HG02970 (cell line): Measurements from ENCODE around the gene LYZL2.
"Not testable (repeated sequence)": the region's sequence is repeated elsewhere in the genome, so short reads cannot be mapped to it uniquely, and the experiment has no call there.

Experiments
- ATAC-seq: cut with Tn5 transposase; IDR thresholded peaks from one replicate; pipeline ENCODE4 v1.9.1; 2021; ENCODE audit warnings: mild to moderate bottlenecking, moderate library complexity, moderate number of reproducible peaks; ENCODE audit not compliant: unreplicated experiment, low FRiP score

LYZL2 gene

GRCh38 chr10:30629653-30630052 is at the start of gene LYZL2:
TSS of gene LYZL2 (minus strand) at chr10:30629753. CDS start at chr10:30626915, 2,838 bp downstream.
- ATAC-seq: no peak

DNA sequence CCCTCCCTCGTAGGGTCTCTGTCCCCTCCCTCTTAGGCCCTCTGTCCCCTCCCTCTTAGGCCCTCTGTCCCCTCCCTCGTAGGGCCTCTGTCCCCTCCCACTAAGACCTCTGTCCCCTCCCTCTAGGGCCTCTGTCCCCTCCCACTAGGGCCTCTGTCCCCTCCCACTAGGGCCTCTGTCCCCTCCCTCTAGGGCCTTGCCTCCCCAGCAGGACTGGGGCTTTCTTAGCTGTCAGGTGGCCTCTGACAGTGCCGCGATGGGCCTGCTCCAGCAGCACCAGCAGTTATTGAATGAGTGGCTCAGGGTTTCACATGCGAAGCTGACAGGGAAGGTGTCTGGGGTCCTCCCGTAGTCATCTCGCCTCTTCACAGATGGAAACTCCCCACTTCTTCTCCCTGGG is 48.1 kb upstream of the LYZL2 start:
- not testable (repeated sequence) for ATAC-seq

DNA sequence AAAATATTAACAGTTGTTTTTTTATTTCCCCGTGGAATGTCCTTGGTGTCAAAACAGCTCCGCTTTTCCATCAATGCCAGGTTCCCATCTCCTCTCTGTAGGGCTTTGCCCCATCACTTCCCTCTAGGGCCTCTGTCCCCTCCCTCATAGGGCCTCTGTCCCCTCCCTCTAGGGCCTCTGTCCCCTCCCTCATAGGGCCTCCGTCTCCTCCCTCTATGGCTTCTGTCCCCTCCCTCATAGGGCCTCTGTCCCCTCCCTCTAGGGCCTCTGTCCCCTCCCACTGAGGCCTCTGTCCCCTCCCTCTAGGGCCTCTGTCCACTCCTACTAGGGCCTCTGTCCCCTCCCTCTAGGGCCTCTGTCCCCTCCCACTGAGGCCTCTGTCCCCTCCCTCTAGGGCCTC is 47.6 kb upstream of the LYZL2 start:
- ATAC-seq: not testable (repeated sequence)

DNA sequence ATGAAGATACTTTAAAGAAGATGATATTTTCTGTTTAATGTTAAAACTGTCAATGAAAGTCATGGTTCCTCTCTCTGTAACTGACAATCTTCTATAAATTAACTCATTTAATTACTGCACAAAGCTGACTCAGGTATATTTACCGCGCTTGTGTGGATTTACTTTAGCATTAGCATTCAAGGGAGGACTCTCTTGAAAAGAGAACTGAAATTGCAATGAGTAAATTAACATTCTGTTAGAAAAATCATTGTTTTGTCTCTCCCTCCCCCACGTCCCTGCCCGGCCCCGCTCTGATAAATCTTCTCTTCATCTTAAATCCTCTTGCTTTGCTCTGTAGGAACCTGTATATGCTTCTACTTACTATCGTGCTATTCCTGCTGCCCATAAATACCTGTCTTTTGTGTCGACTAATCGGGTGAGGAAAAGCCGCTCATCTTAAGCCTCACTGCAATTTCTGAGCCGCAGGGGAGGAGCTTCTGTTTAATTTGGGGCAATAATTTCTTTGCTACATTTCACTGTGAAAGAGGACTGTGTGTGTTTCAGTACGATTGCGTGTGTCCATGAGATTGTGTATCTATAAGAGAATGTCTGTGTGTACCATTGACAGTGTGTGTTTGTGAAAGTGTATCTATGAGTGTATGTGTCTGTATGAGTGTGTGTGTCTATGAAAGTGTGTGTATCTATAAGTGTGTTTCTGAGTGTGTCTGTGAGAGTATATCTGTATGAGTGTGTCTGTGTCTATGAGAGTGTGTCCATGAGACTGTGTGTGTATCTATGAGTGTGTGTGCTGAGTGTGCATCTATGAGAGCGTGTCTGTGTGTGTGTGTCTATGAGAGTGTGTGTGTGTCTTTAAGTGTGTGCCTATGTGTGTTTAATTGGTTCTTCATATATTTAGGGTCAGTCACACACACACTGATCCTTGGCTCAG is 46.5 kb upstream of the LYZL2 start:
- ATAC-seq: no peak

DNA sequence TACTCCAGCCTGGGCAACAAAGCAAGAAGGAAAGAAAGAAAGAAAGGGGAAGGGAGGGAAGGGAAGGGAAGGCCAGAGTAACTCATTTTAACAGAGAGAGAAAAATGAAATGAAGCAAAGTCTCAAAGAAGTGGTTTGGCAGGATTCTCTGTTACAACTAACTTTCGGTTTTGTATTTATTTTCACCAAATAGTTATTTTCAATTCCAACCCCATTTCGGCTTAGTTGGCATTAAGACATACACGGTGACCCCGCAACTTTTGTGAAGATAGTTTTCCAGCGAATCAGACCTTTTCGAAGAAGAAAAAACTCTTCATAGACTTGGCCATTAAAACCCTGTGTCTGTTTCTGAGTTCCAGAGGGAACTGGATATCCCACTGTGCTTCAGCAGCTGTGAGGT is 45.2 kb upstream of the LYZL2 start:
- ATAC-seq: no peak

DNA sequence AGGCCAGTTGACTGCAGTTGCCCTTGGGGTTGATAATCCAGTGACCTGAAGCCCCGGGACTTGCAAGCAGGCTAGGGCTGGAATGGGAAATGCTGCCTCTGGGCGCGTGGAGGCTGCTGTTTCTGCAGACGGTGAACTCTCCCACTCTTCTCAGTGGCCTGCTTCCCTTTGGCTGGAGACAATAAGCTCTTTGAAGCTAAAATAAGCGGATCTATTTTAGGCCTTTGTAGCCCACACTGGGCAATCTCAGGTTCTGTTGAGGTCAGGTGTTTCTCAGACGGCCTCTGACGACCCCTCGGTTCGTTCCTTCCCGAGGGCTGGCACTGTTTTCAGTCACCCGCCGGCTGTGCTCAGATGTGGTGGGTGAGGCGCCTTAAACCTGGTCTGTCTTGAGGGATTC is 43.7 kb upstream of the LYZL2 start:
- ATAC-seq: not testable (repeated sequence)

DNA sequence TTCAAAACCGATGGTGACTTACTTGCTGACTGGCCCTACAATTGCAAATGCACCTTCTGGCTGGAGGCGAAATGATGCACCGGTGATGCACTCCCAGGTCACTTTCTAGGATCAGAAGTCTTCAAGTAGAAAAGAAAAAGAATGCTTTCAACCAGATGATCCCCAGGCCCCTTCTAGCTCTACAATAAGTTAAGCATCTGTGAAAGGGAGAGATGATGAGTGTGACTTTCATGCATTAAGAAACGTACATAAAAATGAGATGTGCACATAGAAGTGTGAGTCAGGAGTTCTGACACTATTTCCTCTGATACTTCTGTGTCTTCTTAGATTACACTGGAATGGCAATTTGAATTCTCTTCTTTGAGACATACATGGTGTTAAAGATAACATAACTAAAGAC is 42.8 kb upstream of the LYZL2 start:
- ATAC-seq: not testable (repeated sequence)

GRCh38 chr10:30671026-30671616 is 41.6 kb upstream of the LYZL2 start:
- ATAC-seq: no peak

GRCh38 chr10:30667982-30668381 is 38.4 kb upstream of the LYZL2 start:
- not testable (repeated sequence) for ATAC-seq

GRCh38 chr10:30663403-30663802 is 33.9 kb upstream of the LYZL2 start:
- ATAC-seq: not testable (repeated sequence)

- ATAC-seq: no peak
These were observed 33.3 kb upstream of the LYZL2 start for GRCh38 chr10:30662814-30663213.

GRCh38 chr10:30660314-30660713 is 30.8 kb upstream of the LYZL2 start:
- ATAC-seq: not testable (repeated sequence)

DNA sequence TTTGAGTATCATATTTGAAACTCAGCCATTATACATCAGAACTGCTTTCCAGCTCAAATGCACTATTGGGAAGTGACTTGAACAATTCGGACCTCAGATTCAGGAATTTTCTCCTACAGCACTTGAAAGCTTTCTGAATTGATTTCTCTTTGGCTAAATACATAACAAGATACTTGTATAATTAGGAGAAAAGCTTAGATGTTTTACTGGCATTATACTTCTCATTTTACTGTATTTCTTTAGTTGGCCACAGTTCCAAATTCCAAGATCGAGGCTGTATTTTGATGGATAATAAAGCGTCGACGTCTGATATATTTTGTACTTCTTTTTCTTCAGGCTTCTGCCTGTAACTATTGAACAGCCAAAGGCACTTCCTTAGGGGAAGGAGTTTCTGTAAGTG is 26.7 kb upstream of the LYZL2 start:
- no peak for ATAC-seq

GRCh38 chr10:30655001-30655400 is 25.4 kb upstream of the LYZL2 start:
- not testable (repeated sequence) for ATAC-seq

GRCh38 chr10:30651470-30652397 is 22.2 kb upstream of the LYZL2 start:
- not testable (repeated sequence) for ATAC-seq

DNA sequence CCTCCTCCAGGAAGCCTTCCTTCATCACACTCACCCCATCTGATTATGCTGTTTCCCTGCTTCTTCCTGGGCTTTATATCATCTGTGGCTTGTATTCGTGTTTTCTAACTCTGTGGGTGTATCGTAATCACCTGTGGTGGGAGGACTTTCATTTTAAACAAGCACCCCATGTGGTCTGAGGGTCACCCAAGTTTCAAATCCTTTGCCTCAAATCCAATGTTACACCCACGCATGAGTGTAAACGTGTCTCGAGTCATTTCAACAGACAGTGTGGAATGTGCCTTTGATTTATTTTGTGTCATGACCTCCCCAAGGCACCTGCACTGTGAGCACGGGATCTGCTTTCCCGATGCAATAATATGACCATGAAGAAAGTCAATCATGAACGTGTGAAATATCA is 17.5 kb upstream of the LYZL2 start:
- no peak for ATAC-seq

DNA sequence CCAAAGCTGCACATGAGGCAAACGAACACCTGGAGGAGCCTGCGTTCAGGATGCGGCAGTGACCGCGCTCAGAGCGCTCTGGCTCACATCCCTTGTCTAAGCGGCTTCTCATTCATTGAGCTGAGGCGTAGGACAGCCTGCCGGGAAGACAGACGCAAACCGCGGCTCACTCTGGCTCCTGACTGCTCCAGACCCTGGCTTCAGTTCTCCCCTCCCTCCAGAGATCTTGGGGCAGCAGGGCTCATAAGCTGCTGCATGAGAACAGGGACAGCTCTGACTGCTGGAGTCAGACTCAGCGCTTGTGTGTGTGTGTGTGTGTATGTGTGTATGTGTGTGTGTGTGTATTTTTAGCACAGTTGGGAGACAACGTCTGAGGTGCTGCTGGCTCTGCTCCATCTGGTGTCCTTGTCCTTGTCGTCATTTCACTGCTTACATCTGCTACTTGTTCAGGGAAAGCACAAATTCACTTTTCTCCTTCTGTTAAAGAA is 15.8 kb upstream of the LYZL2 start:
- ATAC-seq: no peak

GRCh38 chr10:30644408-30644861 is 14.9 kb upstream of the LYZL2 start:
- not testable (repeated sequence) for ATAC-seq

DNA sequence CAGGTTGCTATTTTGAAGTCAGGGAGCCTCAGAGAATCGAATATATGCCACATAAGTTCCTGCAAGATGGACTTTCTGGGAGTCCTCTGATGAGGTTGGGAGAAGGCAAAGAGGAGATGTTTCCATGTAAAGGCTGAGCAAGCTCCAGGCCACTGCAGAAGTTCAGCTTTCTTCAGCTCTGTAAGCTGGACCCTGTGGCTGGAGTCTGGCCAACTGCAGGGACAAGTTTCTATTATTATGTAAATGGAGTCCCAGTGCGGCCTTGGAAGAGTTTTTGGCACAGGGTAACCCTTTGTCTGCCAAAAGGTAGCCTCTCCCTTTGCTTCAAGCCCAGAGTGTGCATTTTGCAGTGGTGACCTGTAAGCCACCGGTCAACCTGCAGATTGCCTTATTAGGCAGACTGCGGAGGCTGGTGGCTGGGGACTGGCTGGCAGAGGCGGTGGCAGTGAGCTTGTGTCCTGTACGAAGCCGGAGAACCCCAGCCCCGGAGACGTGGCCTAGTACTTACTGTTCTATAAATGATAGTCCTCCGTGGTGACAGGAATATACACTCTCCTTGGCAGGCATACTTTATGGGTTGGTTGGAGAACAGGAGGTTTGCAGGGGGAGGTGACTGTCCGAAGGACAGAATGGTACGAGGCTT is 14.1 kb upstream of the LYZL2 start:
- not testable (repeated sequence) for ATAC-seq

DNA sequence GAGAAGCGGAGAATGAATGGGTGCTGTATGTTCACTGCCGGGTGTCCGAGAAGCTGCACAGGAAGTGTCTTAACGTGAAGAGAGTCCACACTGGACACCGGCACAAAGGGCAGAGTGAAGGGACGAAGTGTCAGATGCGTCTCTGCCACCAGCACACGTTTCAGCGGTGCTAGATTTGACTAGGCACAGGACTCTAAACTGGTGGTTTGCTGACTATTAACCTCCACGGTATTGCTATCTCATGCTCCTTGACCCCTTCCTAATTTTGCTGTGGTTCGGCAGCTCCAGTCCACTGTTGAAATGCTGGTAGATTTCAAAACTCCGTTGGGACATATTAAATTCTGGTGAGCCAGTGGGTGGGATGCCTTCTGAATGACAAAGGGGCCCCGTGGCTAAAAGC is 13.3 kb upstream of the LYZL2 start:
- not testable (repeated sequence) for ATAC-seq
